HepG2 (cell line): ENCODE data around the gene TULP4. TPM values are rescaled to one million over a fixed set of nuclear protein-coding genes. Genes with fewer than 3 reads are reported as not detected.

ENCODE experiments used
- DRAP1 ChIP-seq: IDR thresholded peaks from 2 replicates; pipeline ENCODE4 v1.6.1; 2016; ENCODE audit warnings: missing genetic modification reagents, missing compliant biosample characterization
- ERF ChIP-seq: IDR thresholded peaks from 2 replicates; pipeline ENCODE4 v1.6.1; 2018; ENCODE audit warnings: missing biosample characterization, missing genetic modification reagents
- FOXJ3 ChIP-seq: sonication (generic); formaldehyde crosslinking; IDR thresholded peaks from 2 replicates; pipeline ENCODE4 v1.4.0; 2020; ENCODE audit warnings: missing genetic modification reagents, mild to moderate bottlenecking, borderline replicate concordance
- GABPA ChIP-seq, 2 experiments: IDR thresholded peaks; 2 replicates each; pipeline ENCODE4 v1.6.1; 2011 to 2016; ENCODE audit warnings: low read depth in 2 of 2, low read length in 1 of 2, missing biosample characterization in 1 of 2, missing genetic modification characterization in 1 of 2
- HNRNPL ChIP-seq: fragments of 200-400 bp; formaldehyde crosslinking; IDR thresholded peaks from 2 replicates; pipeline ENCODE4 v1.6.1; 2017; ENCODE audit warnings: mild to moderate bottlenecking, low read depth, low read length
- HOXA3 ChIP-seq: sonication (generic); formaldehyde crosslinking; IDR thresholded peaks from 2 replicates; pipeline ENCODE4 v1.5.0; 2020; ENCODE audit warnings: missing genetic modification reagents
- JUN ChIP-seq: sonication (generic); formaldehyde crosslinking; IDR thresholded peaks from 2 replicates; pipeline ENCODE4 v1.4.0; 2020; ENCODE audit warnings: mild to moderate bottlenecking, missing genetic modification reagents
- MAFG ChIP-seq: sonication (generic); formaldehyde crosslinking; IDR thresholded peaks from 2 replicates; pipeline ENCODE4 v1.5.1; 2020; ENCODE audit warnings: mild to moderate bottlenecking, missing genetic modification reagents
- PAXIP1 ChIP-seq: sonication (generic); formaldehyde crosslinking; conservative IDR thresholded peaks from 2 replicates; pipeline ENCODE4 v1.4.0; 2020; ENCODE audit warnings: mild to moderate bottlenecking, missing genetic modification reagents, moderate library complexity
- PHB2 ChIP-seq: fragments of 450-650 bp; IDR thresholded peaks from 2 replicates; pipeline ENCODE4 v1.6.1; 2018; ENCODE audit not compliant: partially characterized antibody
- RORA ChIP-seq: sonication (generic); formaldehyde crosslinking; IDR thresholded peaks from 2 replicates; pipeline ENCODE4 v1.5.0; 2020; ENCODE audit warnings: mild to moderate bottlenecking, missing genetic modification reagents, moderate library complexity
- ZBTB40 ChIP-seq, 2 experiments: fragments of 450-650 bp in 1 of 2; sonication (generic) in 1 of 2; formaldehyde crosslinking in 1 of 2; IDR thresholded peaks; 2 replicates each; pipeline versions ENCODE4 v1.6.1 to v1.8.0; 2016 to 2022; ENCODE audit warnings: antibody characterized with exemption in 1 of 2, mild to moderate bottlenecking in 1 of 2, missing genetic modification reagents in 1 of 2
- ZNF44 ChIP-seq: sonication (generic); formaldehyde crosslinking; IDR thresholded peaks from 2 replicates; pipeline ENCODE4 v1.5.1; 2020; ENCODE audit warnings: mild to moderate bottlenecking, missing genetic modification reagents
- ZNF501 ChIP-seq: sonication (generic); formaldehyde crosslinking; IDR thresholded peaks from 2 replicates; pipeline ENCODE4 v1.5.1; 2020; ENCODE audit warnings: mild to moderate bottlenecking, moderate library complexity, missing genetic modification reagents
- ZNF605 ChIP-seq: sonication (generic); formaldehyde crosslinking; IDR thresholded peaks from 2 replicates; pipeline ENCODE4 v1.8.0; 2022; ENCODE audit warnings: mild to moderate bottlenecking, missing genetic modification reagents
- polyA plus RNA-seq, 8 experiments: library from polyadenylated mRNA; depleted of rRNA in 3 of 8; stranded (reverse) in 7 of 8; unstranded in 1 of 8; fragments of >200 nt; fragmentation: Illumina TruSeq in 4 of 8; extraction: Trizol in 4 of 8; gene quantifications; 2 replicates each; pipeline versions ENCODE4 v1.2.1 to v1.2.3, GENCODE V29; 2011 to 2016; ENCODE audit warnings: low read depth in 4 of 8, missing spikeins in 1 of 8, mixed read lengths in 1 of 8; ENCODE audit not compliant: insufficient read depth in 1 of 8
- total RNA-seq, 5 experiments: library from RNA; depleted of rRNA; stranded (reverse); fragments of >200 nt; fragmentation: Illumina TruSeq; extraction: Trizol; gene quantifications; 2 replicates each; pipeline ENCODE4 v1.2.3, GENCODE V29; 2016; ENCODE audit warnings: low read depth in 1 of 5

The TULP4 gene
- total and polyA plus RNA-seq, 2 of the 13 experiments (the other 11 are each of a cell fraction or from before 2014, with no cell fraction given): 21.1 to 122 TPM

GRCh38 chr6:158545043-158545966 is 233.0 kb downstream of the TULP4 start (continued):
- TF ChIP-seq ZBTB40 (IDR thresholded peaks at IDR 0.05) (no peak), ZBTB40 (CRISPR knock-in tag; IDR thresholded peaks at IDR 0.05) (peak; percentile 68; the same call in 1 of the 2 replicates), ZNF605 (CRISPR knock-in tag) (0 out of 2 replicates have a peak, but pooled peaks have one; percentile 50), DRAP1 (CRISPR knock-in tag) (peak; percentile 55; the same call in 1 of the 2 replicates), ZNF44 (0 out of 2 replicates have a peak, but pooled peaks have one; percentile 46), ZNF501 (peak; percentile 65), MAFG (CRISPR knock-in tag) (no peak), RORA (no peak), GABPA (IDR thresholded peaks at IDR 0.05; ENCODE audit: low read depth, low read length) (no peak), GABPA (CRISPR knock-in tag; IDR thresholded peaks at IDR 0.05; ENCODE audit: low read depth) (no peak), ERF (CRISPR knock-in tag) (peak; percentile 95), PAXIP1 (peak; percentile 85), JUN (CRISPR knock-in tag) (0 out of 2 replicates have a peak, but pooled peaks have one; percentile 30), FOXJ3 (peak; percentile 84; the same call in 1 of the 2 replicates), PHB2 (no peak), HOXA3 (CRISPR knock-in tag) (peak; percentile 94), HNRNPL (peak; percentile 67; the same call in 1 of the 2 replicates)
